GM20431 (cell line): ENCODE measurements around the gene IL36A.

Experiments
- in situ Hi-C: fragments of 300-500 bp; cut with MseI, MboI; formaldehyde crosslinking; loops from one replicate; pipeline ENCODE4 v1.15.0; 2020; ENCODE audit warnings: low sequenced_read_pairs; ENCODE audit not compliant: unreplicated experiment

Gene IL36A

GRCh38 chr2:113039719-113040118, 34.5 kb downstream of the IL36A start:
- in situ Hi-C loops, result no loop called here

DNA sequence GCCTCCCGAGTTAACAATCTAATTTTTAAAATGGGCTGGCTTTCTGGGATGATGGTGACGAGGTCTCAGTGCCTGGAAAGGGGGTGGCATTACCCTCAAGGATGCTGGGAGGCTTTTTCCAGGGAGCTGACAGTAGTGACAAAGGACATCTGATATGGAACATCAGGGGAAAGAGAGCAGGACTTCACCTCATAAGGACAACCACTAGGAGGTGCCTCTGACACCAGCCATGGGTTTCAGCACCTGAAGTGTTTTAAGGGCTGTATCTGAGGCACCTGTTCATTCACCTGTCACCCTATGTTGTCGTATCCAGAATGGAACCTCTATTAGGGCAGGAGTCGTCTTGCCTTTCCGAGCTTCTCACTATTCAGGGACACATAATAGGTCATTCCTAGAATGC, 36.6 kb downstream of the IL36A start:
- in situ Hi-C loops, result no loop called here

- in situ Hi-C loops, result no loop called here
Observed at GRCh38 chr2:113046465-113046864, 41.2 kb downstream of the IL36A start.

DNA sequence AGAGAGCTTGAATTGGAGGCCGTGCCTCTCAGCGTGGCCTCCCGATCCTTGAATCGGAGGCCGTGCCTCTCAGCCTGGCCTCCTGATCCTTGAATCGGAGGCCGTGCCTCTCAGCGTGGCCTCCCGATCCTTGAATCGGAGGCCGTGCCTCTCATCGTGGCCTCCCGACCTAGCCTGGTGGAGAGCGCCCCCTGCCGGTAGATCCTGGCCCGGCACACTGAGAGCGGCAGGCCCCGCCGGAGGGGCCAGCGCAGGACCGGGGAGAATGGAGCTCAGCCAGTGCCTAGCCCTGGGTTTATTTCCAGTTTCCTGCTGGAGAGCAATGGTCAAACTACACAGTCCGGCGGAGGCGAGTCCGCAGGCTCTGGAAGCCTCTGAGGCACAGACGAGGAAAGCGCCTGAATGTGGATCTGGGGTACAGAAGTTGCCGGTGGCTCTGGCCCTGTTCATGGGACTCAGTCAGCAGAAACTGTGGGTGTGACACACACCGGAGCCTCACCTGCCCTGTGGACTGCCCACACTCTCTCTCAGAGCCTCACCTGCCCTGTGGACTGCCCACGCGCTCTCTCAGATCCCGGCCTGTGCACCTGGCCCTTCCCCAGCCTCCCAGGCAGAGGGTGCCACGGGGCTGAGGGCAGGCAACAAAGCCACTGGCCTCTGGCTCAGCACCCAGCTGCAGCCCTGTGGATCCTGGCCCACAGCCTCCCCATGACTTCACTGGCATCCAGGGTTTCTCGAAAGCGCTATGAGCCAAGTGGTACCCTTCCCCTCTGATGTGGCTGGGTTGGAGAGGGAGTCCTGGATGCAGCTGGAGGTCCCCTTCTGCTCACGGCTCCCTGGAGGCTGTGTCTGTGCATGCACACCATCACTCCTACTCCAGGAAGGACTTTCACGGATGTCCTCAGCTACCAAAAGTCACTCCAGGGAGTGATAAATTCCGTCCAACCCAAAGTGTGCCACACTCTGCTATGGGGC, 45.9 kb downstream of the IL36A start:
- in situ Hi-C loops, result no loop called here

DNA sequence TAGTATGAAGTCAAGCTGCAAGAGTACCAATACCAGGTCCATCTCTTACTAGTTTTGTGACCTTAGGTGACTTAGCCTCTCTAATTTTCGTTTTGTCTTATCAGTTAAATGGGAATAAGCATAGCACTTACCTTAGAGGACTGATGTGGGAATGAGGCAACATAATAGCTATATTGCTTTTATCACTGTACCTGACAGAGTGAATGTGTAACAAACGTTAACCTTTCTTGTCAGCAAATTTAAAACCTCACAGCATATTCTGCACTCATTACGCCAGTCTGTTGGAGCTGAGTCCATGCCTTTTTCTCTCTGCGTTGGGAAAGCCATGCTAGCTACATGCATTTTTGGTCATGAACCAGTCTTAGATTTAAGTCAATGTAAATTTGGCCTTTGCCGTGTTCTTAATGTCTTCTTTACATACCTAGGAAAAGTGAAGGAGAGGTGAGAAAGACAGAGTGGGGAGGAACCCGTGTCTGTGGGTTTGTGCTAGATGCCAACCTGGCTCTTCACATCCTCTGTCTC, 47.2 kb downstream of the IL36A start, which contains the start of gene IL36B:
Gene IL36B, minus strand, starts transcription at position 472 of the 522 bp plus-strand sequence.
- in situ Hi-C loops, result no loop called here

DNA sequence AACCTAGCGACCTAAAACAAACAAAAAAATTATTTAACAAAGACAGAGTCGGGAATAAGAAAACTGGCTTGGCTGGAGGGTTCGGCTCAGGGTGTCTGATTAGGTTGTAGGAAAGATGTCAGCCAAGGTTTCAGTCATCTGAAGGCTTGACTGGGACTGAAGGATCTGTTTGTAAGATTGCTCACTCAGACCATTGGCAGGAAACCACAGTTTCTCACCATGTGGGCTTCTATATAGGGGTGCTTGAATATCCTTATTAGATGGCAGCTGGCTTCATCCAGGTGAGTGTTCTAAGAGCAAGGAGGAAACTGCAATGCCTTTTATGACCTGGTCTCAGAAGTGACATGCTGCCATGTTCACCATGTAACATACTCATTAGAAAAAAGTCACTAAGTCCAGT, 48.4 kb downstream of the IL36A start:
- in situ Hi-C loops, result no loop called here

- in situ Hi-C loops, result no loop called here
Observed at GRCh38 chr2:113054066-113054465, 48.8 kb downstream of the IL36A start.

DNA sequence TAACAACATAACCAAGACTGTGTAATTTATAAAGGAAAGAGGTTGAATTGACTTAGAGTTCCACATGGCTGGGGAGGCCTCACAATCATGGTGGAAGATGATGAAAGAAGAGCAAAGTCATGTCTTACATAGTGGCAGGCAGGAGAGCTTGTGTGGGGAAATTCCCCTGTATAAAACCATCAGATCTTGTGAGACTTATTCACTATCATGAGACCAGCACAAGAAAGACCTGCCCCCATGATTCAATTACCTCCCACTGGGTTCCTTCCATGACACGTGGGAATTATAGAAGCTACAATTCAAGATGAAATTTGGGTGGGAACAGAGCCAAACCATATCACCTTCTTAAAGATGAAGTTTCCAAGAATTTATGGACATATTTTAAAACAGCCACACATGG, 51.3 kb downstream of the IL36A start:
- in situ Hi-C loops, result no loop called here

DNA sequence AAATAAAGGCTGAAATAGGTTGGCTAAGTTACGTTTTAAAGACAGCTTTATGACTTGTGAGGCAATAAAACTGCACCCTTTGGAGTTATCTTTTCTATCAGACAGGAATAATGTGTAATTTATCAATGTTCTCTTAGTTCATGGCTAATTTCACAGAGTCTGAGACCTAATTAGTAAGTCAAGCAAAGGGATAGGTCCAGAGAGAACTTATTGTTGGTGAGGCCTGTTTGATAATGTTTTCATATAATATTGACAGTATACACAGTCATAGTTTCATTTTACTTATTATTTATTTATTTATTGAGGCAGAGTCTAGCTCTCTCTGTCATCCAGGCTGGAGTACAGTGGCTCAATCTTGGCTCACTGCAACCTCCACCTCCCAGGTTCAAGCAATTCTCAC, 51.9 kb downstream of the IL36A start:
- in situ Hi-C loops, result no loop called here
